ENCODE results near the gene ATP10D. TPM values are rescaled to one million over a fixed set of nuclear protein-coding genes. Genes with fewer than 3 reads are reported as not detected.

Gene ATP10D
- total RNA-seq, 1 experiment from 2014 or later: 0.84 TPM

DNA sequence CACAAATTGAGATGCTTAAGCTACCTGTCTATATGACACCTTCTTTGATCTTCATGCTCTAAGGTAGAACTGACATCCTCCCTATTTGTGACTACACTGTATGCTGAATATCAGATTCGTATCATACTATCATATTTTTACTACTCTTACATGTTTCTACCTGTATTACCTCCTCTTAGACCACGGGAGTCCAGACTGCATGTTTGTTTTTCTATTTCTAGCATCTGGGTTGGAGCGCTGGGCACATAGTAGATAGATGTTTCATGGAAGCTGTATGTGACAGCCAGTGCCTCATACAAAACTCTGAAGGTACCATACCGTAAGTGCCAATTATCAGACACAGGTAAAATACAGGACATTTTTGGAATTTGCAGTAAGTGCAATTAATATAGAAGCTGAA is 47.6 kb downstream of the ATP10D start:
- Histone ChIP-seq H3K27me3 (ENCODE audit: low read length) (no peaks in the 10 kb centered on the region), H3K4me3 (ENCODE audit: low read length) (no peak overlapping the region), H3K4me1 (ENCODE audit: insufficient read depth, low read length) (peaks cover 17% of the 10 kb centered on the region), H3K27ac (ENCODE audit: low read length) (no peak overlapping the region), H3K9ac (ENCODE audit: low read length) (no peak overlapping the region), H3F3A (ENCODE audit: low read length, unreplicated experiment) (no peaks in the 10 kb centered on the region), H3K79me2 (ENCODE audit: low read length) (no peaks in the 10 kb centered on the region), H3K9me3 (ENCODE audit: low read length) (no peaks in the 10 kb centered on the region), H4K20me1 (ENCODE audit: low read length) (no peaks in the 10 kb centered on the region), H2AFZ (ENCODE audit: low read length) (no peak overlapping the region), H3K4me2 (ENCODE audit: low read length) (no peak overlapping the region), H3K36me3 (ENCODE audit: low read depth, low read length) (no peaks in the 10 kb centered on the region), H3K9me2 (replicated peaks; ENCODE audit: low read length) (no peaks in the 10 kb centered on the region)
- POLR2A ChIA-PET (ENCODE audit: unreplicated experiment): no interaction called here
- no peak for DNase-seq
- intact Hi-C loops (cut with micrococcal nuclease): no loop called here
- no TSS peak for BruUV-seq (replicated peaks)
- ATAC-seq: no peak
- no peak for TF ChIP-seq CTCF (conservative IDR thresholded peaks at IDR 0.05; ENCODE audit: low read depth, low read length)
- TF ChIP-seq EZH2phosphoT487 (IDR thresholded peaks at IDR 0.05; ENCODE audit: borderline replicate concordance, low read length): no peak
- TF ChIP-seq EZH2 (IDR thresholded peaks at IDR 0.05; ENCODE audit: low read length, unreplicated experiment): no peak
- CTCF ChIA-PET: no interaction called here

- POLR2A ChIA-PET (ENCODE audit: unreplicated experiment): no interaction called here
- H3K4me3 ChIP-seq (ENCODE audit: low read length): no peak overlapping the region
- no peaks in the 10 kb centered on the region for H3K9me2 ChIP-seq (replicated peaks; ENCODE audit: low read length)
- no peaks in the 10 kb centered on the region for H3K36me3 ChIP-seq (ENCODE audit: low read depth, low read length)
- no TSS peak for BruUV-seq (replicated peaks)
- no peaks in the 10 kb centered on the region for H3K27me3 ChIP-seq (ENCODE audit: low read length)
- no peak for DNase-seq
- H4K20me1 ChIP-seq (ENCODE audit: low read length): no peaks in the 10 kb centered on the region
- no peak overlapping the region for H3K27ac ChIP-seq (ENCODE audit: low read length)
- ATAC-seq: no peak
- no peak overlapping the region for H2AFZ ChIP-seq (ENCODE audit: low read length)
- no peak overlapping the region for H3K4me2 ChIP-seq (ENCODE audit: low read length)
- intact Hi-C loops (cut with micrococcal nuclease): no loop called here
- H3K9me3 ChIP-seq (ENCODE audit: low read length): no peaks in the 10 kb centered on the region
- H3K79me2 ChIP-seq (ENCODE audit: low read length): no peaks in the 10 kb centered on the region
- no peak overlapping the region for H3K9ac ChIP-seq (ENCODE audit: low read length)
- TF ChIP-seq EZH2 (IDR thresholded peaks at IDR 0.05; ENCODE audit: low read length, unreplicated experiment): no peak
- TF ChIP-seq CTCF (conservative IDR thresholded peaks at IDR 0.05; ENCODE audit: low read depth, low read length): no peak
- CTCF ChIA-PET: no interaction called here
- no peaks in the 10 kb centered on the region for H3F3A ChIP-seq (ENCODE audit: low read length, unreplicated experiment)
- peaks cover 17% of the 10 kb centered on the region for H3K4me1 ChIP-seq (ENCODE audit: insufficient read depth, low read length)
These were observed 48.7 kb downstream of the ATP10D start for GRCh38 chr4:47533689-47534347.

- H3K9ac ChIP-seq (ENCODE audit: low read length): no peak overlapping the region
- intact Hi-C loops (cut with micrococcal nuclease): no loop called here
- H2AFZ ChIP-seq (ENCODE audit: low read length): no peak overlapping the region
- ChIA-PET CTCF (no interaction called here), POLR2A (ENCODE audit: unreplicated experiment) (no interaction called here)
- H4K20me1 ChIP-seq (ENCODE audit: low read length): no peaks in the 10 kb centered on the region
- no peak for TF ChIP-seq EZH2 (IDR thresholded peaks at IDR 0.05; ENCODE audit: low read length, unreplicated experiment)
- H3K4me2 ChIP-seq (ENCODE audit: low read length): no peak overlapping the region
- H3K36me3 ChIP-seq (ENCODE audit: low read depth, low read length): no peaks in the 10 kb centered on the region
- no peak for DNase-seq
- H3K27ac ChIP-seq (ENCODE audit: low read length): no peak overlapping the region
- H3K9me3 ChIP-seq (ENCODE audit: low read length): no peaks in the 10 kb centered on the region
- ATAC-seq: no peak
- H3K4me1 ChIP-seq (ENCODE audit: insufficient read depth, low read length): peaks cover 17% of the 10 kb centered on the region
- no peaks in the 10 kb centered on the region for H3F3A ChIP-seq (ENCODE audit: low read length, unreplicated experiment)
- H3K27me3 ChIP-seq (ENCODE audit: low read length): no peaks in the 10 kb centered on the region
- no TSS peak for BruUV-seq (replicated peaks)
- no peaks in the 10 kb centered on the region for H3K9me2 ChIP-seq (replicated peaks; ENCODE audit: low read length)
- no peak overlapping the region for H3K4me3 ChIP-seq (ENCODE audit: low read length)
- no peaks in the 10 kb centered on the region for H3K79me2 ChIP-seq (ENCODE audit: low read length)
These were observed 49.7 kb downstream of the ATP10D start for GRCh38 chr4:47534772-47535171.
